B cell (primary cell): ENCODE results near the gene GADL1. TPM values are rescaled to one million over a fixed set of nuclear protein-coding genes. Genes with fewer than 3 reads are reported as not detected.

ENCODE experiments used
- ATAC-seq: fragments of 200-7000 bp; cut with Tn5 transposase; one replicate; pipeline ENCODE4 v1.10.0; 2021; ENCODE audit warnings: low read depth, mild to moderate bottlenecking, moderate number of reproducible peaks, moderate library complexity
- CTCF ChIA-PET: fragments of 350-600 bp; sonication (Branson Sonifier 250); formaldehyde crosslinking; loops from one replicate; lab custom pipeline; 2021; ENCODE audit warnings: antibody characterized with exemption, inconsistent platforms; lab: Charles Lee
- POLR2A ChIA-PET: fragments of 350-600 bp; sonication (Branson Sonifier 250); formaldehyde crosslinking; loops from one replicate; lab custom pipeline; 2021; ENCODE audit warnings: antibody characterized with exemption; lab: Charles Lee
- DNase-seq: peaks from one replicate; pipeline ENCODE4 v3.0.0; 2013
- H2AFZ ChIP-seq: 2 replicates; pipeline ENCODE4 v1.6.1; 2012; ENCODE audit warnings: mild to moderate bottlenecking, low read depth, low read length; ENCODE audit not compliant: insufficient read depth, poor library complexity, severe bottlenecking
- H3K27ac ChIP-seq, 2 donors: 1 replicate in 1 of 2; 2 replicates in 1 of 2; pipeline ENCODE4 v1.5.1; 2012 to 2013; ENCODE audit warnings: low read length in 2 of 2, mild to moderate bottlenecking in 2 of 2, moderate library complexity in 1 of 2
- H3K27me3 ChIP-seq, 4 experiments: fragments of 200-600 bp in 1 of 4; sonication (generic) in 1 of 4; replicated peaks in 1 of 4; 1 replicate in 2 of 4; 2 replicates in 2 of 4; pipeline versions ENCODE4 v1.6.1 to v1.7.0; 2013 to 2016; ENCODE audit warnings: low read length in 3 of 4, mild to moderate bottlenecking in 2 of 4, mixed read lengths in 1 of 4, moderate library complexity in 1 of 4; ENCODE audit not compliant: insufficient read depth in 4 of 4, control insufficient read depth in 3 of 4; ENCODE audit errors: control extremely low read depth in 1 of 4
- H3K36me3 ChIP-seq, 2 experiments: replicated peaks in 1 of 2; 1 replicate in 1 of 2; 2 replicates in 1 of 2; pipeline versions ENCODE4 v1.6.1 to v1.7.1; 2013; ENCODE audit warnings: low read length in 1 of 2; ENCODE audit not compliant: insufficient read depth in 2 of 2, control insufficient read depth in 1 of 2; ENCODE audit errors: control extremely low read depth in 1 of 2, extremely low read depth in 1 of 2
- H3K4me1 ChIP-seq, 2 donors: fragments of 200-600 bp in 1 of 2; sonication (generic) in 1 of 2; 1 replicate in 1 of 2; 2 replicates in 1 of 2; pipeline versions ENCODE4 v1.5.1 to v1.6.1; 2013 to 2017; ENCODE audit warnings: low read length in 2 of 2; ENCODE audit not compliant: control insufficient read depth in 2 of 2, insufficient read depth in 2 of 2
- H3K4me2 ChIP-seq: replicated peaks from 2 replicates; pipeline ENCODE3; 2012; ENCODE audit warnings: mild to moderate bottlenecking, low read depth, low read length; ENCODE audit not compliant: poor library complexity, severe bottlenecking
- H3K4me3 ChIP-seq, 5 experiments: fragments of 200-600 bp in 1 of 5; sonication (generic) in 1 of 5; 1 replicate in 3 of 5; 2 replicates in 2 of 5; pipeline versions ENCODE4 v1.5.1 to v1.7.0; 2011 to 2016; ENCODE audit warnings: low read length in 4 of 5, mild to moderate bottlenecking in 4 of 5, low read depth in 2 of 5, control low read depth in 1 of 5, moderate library complexity in 1 of 5; ENCODE audit not compliant: insufficient read depth in 1 of 5; ENCODE audit errors: control extremely low read depth in 1 of 5, extremely low read depth in 1 of 5
- H3K79me2 ChIP-seq: fragments of 200-600 bp; sonication (generic); one replicate; pipeline ENCODE4 v1.6.0; 2016; ENCODE audit warnings: low read length; ENCODE audit not compliant: control insufficient read depth, insufficient read depth
- H3K9ac ChIP-seq: fragments of 200-600 bp; sonication (generic); 2 replicates; pipeline ENCODE4 v1.6.1; 2017; ENCODE audit warnings: mild to moderate bottlenecking, low read length, moderate library complexity
- H3K9me3 ChIP-seq, 3 donors: one replicate each; pipeline versions ENCODE4 v1.6.1 to v1.7.1; 2013; ENCODE audit warnings: low read length in 2 of 3; ENCODE audit not compliant: control insufficient read depth in 2 of 3, insufficient read depth in 1 of 3; ENCODE audit errors: control extremely low read depth in 1 of 3
- H4K20me1 ChIP-seq: 2 replicates; pipeline ENCODE4 v1.6.0; 2012; ENCODE audit warnings: mild to moderate bottlenecking, low read length; ENCODE audit not compliant: insufficient read depth, control insufficient read depth, poor library complexity, severe bottlenecking
- H3K27ac Mint-ChIP-seq: one replicate; pipeline ENCODE4 v1.8.0; 2021; ENCODE audit warnings: mixed read lengths
- H3K27me3 Mint-ChIP-seq: one replicate; pipeline ENCODE4 v1.8.0; 2021; ENCODE audit warnings: mixed read lengths
- H3K4me1 Mint-ChIP-seq: one replicate; pipeline ENCODE4 v1.8.0; 2021; ENCODE audit warnings: mixed read lengths
- H3K4me3 Mint-ChIP-seq: one replicate; pipeline ENCODE4 v1.8.0; 2021; ENCODE audit warnings: mixed read lengths
- H3K9me3 Mint-ChIP-seq: one replicate; pipeline ENCODE4 v1.8.0; 2022; ENCODE audit warnings: mixed read lengths; ENCODE audit not compliant: insufficient read depth
- EZH2 ChIP-seq: IDR thresholded peaks from 2 replicates; pipeline ENCODE4 v1.6.1; 2012; ENCODE audit warnings: borderline replicate concordance, low read depth, mild to moderate bottlenecking, moderate library complexity, low read length; ENCODE audit not compliant: insufficient read depth, poor library complexity, severe bottlenecking
- WGBS: methylation state at CpG from one replicate; pipeline ENCODE4 v1.1.5; 2013; ENCODE audit warnings: missing lambda C conversion rate; ENCODE audit not compliant: insufficient coverage; 5-methylcytosine and 5-hydroxymethylcytosine counted together
- intact Hi-C: fragments of 100-400 bp; cut with micrococcal nuclease; formaldehyde crosslinking; loops from one replicate; pipeline ENCODE4 v1.10.0; 2022
- polyA plus RNA-seq: library from polyadenylated mRNA; depleted of rRNA; stranded (reverse); fragments of >200 nt; gene quantifications from 2 replicates; pipeline ENCODE4 v1.2.3, GENCODE V29; 2012
- total RNA-seq, 2 donors: library from RNA; stranded (reverse); fragments of 120-200 nt in 1 of 2; gene quantifications; 1 replicate in 1 of 2; 2 replicates in 1 of 2; pipeline versions ENCODE4 v1.2.3 to v1.2.4, GENCODE V29; 2013 to 2022
- TF ChIP-seq, protein P1 (sequence below): fragments of 200-600 bp; IDR thresholded peaks from one replicate; pipeline ENCODE4 v1.8.0; 2022; ENCODE audit warnings: antibody characterized with exemption, mild to moderate bottlenecking

The GADL1 gene
- total and polyA plus RNA-seq, 2 donors (not counting 1 experiment from before 2014, with no cell fraction given): not detected

DNA sequence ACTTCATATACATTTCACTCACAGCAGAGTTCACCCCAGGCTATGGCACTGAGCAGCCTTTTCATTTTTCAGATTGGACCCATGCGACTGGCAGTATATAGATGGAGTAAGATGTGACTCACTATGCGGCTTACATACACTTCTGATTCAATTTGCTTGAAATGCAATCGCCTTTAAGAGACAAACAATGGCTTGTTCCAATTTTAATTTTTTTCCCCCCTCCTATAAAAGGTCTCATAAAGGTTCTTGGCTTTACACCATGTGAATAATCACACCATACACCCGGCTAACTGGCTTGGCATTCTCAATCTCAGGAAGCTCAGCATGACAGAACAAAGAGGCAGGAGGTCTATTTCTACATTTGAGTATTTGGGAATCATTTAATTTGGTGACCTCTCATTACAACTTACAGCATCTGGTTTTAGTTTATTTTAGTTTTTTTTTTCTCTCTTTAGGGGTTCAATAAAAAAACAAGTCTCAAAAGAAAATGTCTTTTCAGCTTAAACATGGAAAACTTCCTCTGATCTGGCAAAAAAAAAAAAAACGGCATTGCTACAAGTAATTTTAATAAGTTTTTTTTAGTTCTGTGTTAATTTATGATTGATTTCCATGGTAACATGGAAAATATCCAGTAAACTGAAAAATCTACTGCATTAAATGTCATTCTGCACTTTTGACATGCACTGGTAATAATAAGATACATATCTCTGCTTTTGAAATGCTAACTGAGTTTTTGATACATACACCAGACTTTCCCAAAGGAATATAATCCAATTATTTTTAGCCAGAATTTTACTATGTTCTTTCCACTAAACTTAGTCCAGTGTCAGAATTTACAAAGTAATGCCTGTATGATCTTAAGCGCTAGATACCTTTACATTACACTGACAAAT is 38.8 kb downstream of the GADL1 start:
- Histone ChIP-seq H3K9ac (no peak overlapping the region), H3K79me2 (no peaks in the 10 kb centered on the region), H3K27me3 (no peaks in the 10 kb centered on the region), H3K4me1 (no peaks in the 10 kb centered on the region), H3K27ac (no peak overlapping the region), H3K4me3 (no peak overlapping the region), H2AFZ (no peak overlapping the region), H3K4me2 (no peak overlapping the region), H3K36me3 (no peaks in the 10 kb centered on the region), H4K20me1 (no peaks in the 10 kb centered on the region), H3K9me3 (no peaks in the 10 kb centered on the region)
- Mint-ChIP-seq H3K27ac (no peak overlapping the region), H3K27me3 (no peaks in the 10 kb centered on the region), H3K4me1 (no peaks in the 10 kb centered on the region), H3K4me3 (no peak overlapping the region), H3K9me3 (no peaks in the 10 kb centered on the region)
- TF ChIP-seq, protein P1, sequence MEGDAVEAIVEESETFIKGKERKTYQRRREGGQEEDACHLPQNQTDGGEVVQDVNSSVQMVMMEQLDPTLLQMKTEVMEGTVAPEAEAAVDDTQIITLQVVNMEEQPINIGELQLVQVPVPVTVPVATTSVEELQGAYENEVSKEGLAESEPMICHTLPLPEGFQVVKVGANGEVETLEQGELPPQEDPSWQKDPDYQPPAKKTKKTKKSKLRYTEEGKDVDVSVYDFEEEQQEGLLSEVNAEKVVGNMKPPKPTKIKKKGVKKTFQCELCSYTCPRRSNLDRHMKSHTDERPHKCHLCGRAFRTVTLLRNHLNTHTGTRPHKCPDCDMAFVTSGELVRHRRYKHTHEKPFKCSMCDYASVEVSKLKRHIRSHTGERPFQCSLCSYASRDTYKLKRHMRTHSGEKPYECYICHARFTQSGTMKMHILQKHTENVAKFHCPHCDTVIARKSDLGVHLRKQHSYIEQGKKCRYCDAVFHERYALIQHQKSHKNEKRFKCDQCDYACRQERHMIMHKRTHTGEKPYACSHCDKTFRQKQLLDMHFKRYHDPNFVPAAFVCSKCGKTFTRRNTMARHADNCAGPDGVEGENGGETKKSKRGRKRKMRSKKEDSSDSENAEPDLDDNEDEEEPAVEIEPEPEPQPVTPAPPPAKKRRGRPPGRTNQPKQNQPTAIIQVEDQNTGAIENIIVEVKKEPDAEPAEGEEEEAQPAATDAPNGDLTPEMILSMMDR: no peak
- TF ChIP-seq EZH2: no peak
- WGBS: 100% methylated on average over 1 of the region's 6 CpGs
- POLR2A ChIA-PET: no interaction called here
- intact Hi-C loops: no loop called here
- ATAC-seq: no peak
- CTCF ChIA-PET: no interaction called here
- no peak for DNase-seq

DNA sequence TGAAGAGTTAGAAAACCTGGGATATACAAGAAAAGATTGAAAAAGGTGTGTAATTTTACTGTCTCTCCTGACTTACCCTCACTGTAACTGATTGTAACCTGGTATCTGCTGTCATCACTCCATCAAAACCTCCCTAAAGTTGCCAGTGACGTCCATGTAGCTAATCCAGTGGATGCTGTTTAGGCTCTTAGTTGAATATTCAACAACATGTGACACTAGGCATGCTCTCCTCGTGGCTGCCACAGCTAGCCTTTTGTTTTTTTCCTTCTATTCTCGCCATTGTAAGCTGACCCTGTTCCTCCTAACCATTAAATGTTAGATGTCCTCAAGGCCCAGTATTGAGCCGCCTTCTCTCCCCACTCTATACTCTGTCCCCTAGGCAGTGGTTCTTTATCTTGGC is 41.6 kb downstream of the GADL1 start:
- TF ChIP-seq EZH2: no peak
- TF ChIP-seq, protein P1: no peak
- Mint-ChIP-seq H3K9me3 (no peaks in the 10 kb centered on the region), H3K4me3 (no peak overlapping the region), H3K4me1 (no peaks in the 10 kb centered on the region), H3K27me3 (no peaks in the 10 kb centered on the region), H3K27ac (no peak overlapping the region)
- intact Hi-C loops: no loop called here
- no peaks in the 10 kb centered on the region for H3K36me3 ChIP-seq
- no peaks in the 10 kb centered on the region for H3K27me3 ChIP-seq
- CTCF ChIA-PET: no interaction called here
- POLR2A ChIA-PET: no interaction called here
- H3K79me2 ChIP-seq: no peaks in the 10 kb centered on the region
- no peak overlapping the region for H3K9ac ChIP-seq
- no peaks in the 10 kb centered on the region for H3K9me3 ChIP-seq
- no peak overlapping the region for H3K4me2 ChIP-seq
- H4K20me1 ChIP-seq: no peaks in the 10 kb centered on the region
- DNase-seq (no peak), ATAC-seq (no peak)
- no peak overlapping the region for H3K4me3 ChIP-seq
- H2AFZ ChIP-seq: no peak overlapping the region
- no peaks in the 10 kb centered on the region for H3K4me1 ChIP-seq
- no peak overlapping the region for H3K27ac ChIP-seq
- WGBS: 77% methylated on average over 4 of the region's 4 CpGs
